GM21381 (cell line): ENCODE data around the gene SH3RF1.
"Not testable (repeated sequence)": the region's sequence is repeated elsewhere in the genome, so short reads cannot be mapped to it uniquely, and the experiment has no call there.

Experiments used
- ATAC-seq: cut with Tn5 transposase; IDR thresholded peaks from one replicate; pipeline ENCODE4 v1.9.1; 2021; ENCODE audit warnings: mild to moderate bottlenecking, moderate library complexity; ENCODE audit not compliant: unreplicated experiment

SH3RF1 gene

GRCh38 chr4:169229571-169230028 lies 41.2 kb downstream of the SH3RF1 start:
- ATAC-seq = no peak

DNA sequence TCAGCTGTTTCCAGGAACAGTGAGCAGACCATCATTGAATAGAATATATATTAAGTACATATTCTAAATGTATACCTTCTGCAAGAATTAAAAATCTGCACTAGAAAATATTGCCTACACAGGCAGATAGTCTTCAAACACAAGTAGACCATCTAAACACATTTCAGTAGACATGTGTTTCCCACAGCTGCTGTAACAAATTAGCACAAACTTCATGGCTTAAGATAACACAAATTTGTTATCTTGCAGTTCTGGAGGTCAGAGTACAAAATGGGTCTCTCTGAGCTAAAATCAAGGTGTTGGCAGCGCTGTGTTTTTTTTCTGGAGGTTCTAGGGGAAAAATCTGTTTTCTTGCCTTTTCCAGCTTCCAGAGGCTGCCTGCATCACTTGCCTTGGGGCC lies 42.7 kb downstream of the SH3RF1 start:
- ATAC-seq = no peak

DNA sequence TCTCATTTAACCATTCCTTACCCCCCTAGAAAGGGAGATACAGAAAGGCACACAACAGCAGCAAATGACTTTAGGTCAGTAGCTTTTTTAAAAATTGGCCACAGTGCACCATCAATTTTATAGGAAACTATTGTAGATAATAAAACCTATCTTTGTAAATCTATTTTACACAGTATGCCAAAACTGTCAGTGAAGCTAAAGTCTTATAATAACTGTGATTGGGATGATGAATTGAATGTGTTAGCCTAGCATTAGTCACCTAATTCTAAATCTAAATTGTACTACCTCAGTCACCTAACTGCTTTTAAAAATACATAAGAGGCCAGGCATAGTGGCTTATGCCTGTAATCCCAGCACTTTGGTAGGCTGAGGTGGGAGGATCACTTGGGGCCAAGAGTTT lies 44.2 kb downstream of the SH3RF1 start:
- no peak for ATAC-seq

- ATAC-seq = no peak
Observed at GRCh38 chr4:169225812-169226211, 44.9 kb downstream of the SH3RF1 start.

- no peak for ATAC-seq
Observed at GRCh38 chr4:169225058-169225751, 45.6 kb downstream of the SH3RF1 start.

DNA sequence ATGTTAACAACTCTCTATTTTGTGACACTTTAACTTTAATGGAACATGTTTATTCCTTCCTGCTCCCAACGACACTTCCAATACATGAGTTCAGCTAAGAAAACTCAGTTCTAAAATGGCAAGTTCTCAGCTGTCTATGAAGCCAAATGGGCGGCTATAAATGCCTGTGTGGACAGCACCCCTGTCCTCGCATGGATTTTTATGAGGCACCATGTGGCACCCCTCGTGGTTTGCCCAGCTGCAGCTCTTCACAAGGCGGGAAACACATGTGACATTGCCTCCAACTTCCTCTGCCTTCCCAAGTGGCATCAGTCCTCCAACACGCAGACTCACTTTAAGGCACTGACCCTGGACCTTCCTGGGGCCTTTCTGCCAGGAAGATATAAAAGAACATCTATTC lies 48.0 kb downstream of the SH3RF1 start:
- ATAC-seq = no peak

GRCh38 chr4:169221662-169222061 lies 49.1 kb downstream of the SH3RF1 start:
- no peak for ATAC-seq

GRCh38 chr4:169220854-169221411 lies 49.8 kb downstream of the SH3RF1 start:
- ATAC-seq = no peak

- ATAC-seq = no peak
Observed at GRCh38 chr4:169220447-169220846, 50.3 kb downstream of the SH3RF1 start.

DNA sequence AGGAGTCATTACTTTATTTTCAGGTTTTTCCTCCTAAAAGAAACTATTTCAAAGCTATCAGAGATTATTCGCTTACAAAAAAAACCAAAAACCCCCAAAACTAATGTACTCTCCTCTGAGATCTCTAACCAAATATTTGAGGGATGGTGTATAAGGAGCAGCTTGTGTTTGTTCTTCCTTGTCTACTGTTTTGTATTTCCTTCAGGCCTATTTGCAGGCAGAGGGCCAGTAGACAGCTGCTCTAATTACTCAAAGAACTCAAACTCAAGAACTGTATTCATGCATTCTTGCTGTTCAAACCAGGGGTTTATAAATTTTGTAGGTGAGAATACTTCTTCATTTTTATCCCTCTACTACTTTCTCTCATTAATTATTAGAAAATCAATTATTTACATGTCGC lies 51.3 kb downstream of the SH3RF1 start:
- ATAC-seq = no peak

DNA sequence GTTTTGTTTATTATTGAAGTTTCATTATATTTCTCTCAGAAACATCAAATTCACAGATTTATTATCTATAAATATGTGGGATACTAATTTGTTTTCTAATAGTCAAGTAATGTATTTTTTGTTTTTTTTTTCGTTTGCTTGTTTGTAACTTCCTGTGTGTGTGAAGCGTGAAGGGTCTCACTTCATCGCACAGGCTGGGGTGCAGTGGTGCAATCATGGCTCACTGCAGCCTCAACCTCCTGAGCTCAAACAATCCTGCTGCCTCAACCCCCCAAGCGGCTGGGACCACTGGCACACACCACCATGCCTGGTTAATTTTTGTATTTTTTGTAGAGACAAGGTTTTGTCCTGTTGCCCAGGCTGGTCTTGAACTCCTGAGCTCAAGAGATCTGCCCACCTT lies 55.1 kb downstream of the SH3RF1 start:
- ATAC-seq = no peak

GRCh38 chr4:169212981-169213380 lies 57.8 kb downstream of the SH3RF1 start:
- ATAC-seq = no peak

- peak; percentile 88 for ATAC-seq
Observed at GRCh38 chr4:169210504-169211118, 60.1 kb downstream of the SH3RF1 start.

DNA sequence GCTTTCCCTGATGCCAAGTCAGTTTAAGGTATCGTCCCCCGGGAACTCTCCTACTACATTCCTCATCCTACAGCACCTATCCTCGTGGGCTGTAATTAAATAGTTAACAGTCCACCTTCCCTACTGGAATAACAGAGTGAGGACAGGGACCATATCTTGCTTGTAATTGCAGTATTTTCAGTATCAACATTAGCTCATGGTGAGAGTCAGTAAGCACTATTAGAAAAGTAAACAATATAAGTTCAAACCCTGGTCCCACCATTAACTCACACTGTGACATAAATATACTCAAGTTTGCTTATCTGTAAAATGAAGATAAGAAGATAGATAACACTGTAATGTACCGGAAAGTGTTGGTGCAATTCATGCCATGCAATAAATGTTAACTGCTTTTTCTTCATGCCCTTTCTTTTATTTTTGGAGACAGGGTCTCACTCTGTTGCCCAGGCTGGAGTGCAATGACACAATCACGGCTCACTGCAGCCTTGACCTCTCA lies 61.3 kb downstream of the SH3RF1 start:
- no peak for ATAC-seq

GRCh38 chr4:169208516-169208915 lies 62.2 kb downstream of the SH3RF1 start:
- no peak for ATAC-seq

GRCh38 chr4:169208090-169208455 lies 62.7 kb downstream of the SH3RF1 start:
- ATAC-seq = no peak

DNA sequence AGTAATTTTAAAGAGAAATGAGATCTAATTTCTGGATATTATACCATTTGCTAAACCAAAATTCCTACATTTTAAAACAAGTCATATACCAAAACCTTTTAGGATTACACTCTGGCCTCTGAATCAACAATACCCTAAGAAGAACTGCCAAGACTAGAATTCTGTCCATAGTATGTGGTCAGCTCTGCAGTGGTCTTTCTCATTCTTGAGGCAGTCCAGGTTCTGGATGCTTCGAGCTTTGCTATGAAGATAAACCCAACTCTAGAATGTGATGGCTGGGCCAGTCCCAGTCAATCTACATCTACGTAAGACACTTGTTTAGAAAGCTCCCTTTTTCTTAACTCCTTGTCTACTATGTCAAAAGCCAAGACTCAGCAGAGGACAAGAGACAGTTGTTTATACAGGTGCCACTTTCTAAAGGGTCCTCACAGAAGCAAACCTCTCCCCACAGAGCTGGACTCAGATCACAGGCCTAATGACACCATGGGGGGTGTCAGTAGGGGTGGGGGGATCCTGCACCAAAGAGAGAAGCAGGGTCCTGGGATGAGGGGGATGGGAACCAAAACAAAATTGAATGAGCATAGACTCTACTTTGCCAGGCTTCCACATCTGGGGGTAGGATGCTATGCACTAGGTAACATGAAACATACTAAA lies 63.2 kb downstream of the SH3RF1 start:
- ATAC-seq = no peak

GRCh38 chr4:169205744-169206080 lies 65.0 kb downstream of the SH3RF1 start:
- no peak for ATAC-seq

GRCh38 chr4:169205075-169205743 lies 65.5 kb downstream of the SH3RF1 start:
- no peak for ATAC-seq

GRCh38 chr4:169203891-169204290 lies 66.9 kb downstream of the SH3RF1 start:
- no peak for ATAC-seq

DNA sequence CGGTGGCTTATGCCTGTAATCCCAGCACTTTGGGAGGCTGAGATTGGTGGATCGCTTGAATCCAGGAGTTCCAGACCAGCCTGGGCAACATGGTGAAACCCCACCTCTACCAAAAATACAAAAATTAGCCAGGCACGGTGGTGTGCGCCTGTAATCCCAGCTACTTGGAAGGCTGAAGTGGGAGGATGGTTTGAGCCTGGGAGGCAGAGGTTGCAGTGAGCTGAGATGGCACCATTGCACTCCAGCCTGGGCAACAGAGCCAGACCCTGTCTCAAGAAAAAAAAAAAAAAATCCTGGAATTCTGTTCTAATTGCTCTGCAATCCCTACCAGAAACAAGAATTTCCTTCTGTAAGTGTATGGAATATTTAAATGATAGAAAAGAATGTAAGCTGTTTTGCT lies 67.5 kb downstream of the SH3RF1 start:
- not testable (repeated sequence) for ATAC-seq
